Endothelial cell of umbilical vein (primary cell): ENCODE measurements around the gene ZNF597. TPM values are rescaled to one million over a fixed set of nuclear protein-coding genes. Genes with fewer than 3 reads are reported as not detected.

ENCODE experiments used
- BruUV-seq: library from RNA; stranded (reverse); fragments of 400-500 nt; replicated peaks from 2 replicates; lab custom pipeline; 2021; lab: Mats Ljungman, UMichigan
- CTCF ChIA-PET: fragments of 300-600, 350-600 bp; sonication (Branson Sonifier 250); formaldehyde crosslinking; loops from one replicate; lab custom pipeline; 2021; ENCODE audit warnings: antibody characterized with exemption, inconsistent platforms; lab: Charles Lee
- POLR2A ChIA-PET: fragments of 300-600, 350-600 bp; sonication (Branson Sonifier 250); formaldehyde crosslinking; loops from one replicate; lab custom pipeline; 2021; ENCODE audit warnings: antibody characterized with exemption, inconsistent platforms; lab: Charles Lee
- DNase-seq: peaks from one replicate; pipeline ENCODE4 v3.0.0-alpha.2; 2011; ENCODE audit warnings: low read depth, low spot score
- FAIRE-seq: peaks from 2 replicates; lab custom pipeline; 2011; peaks lifted over from hg19 to GRCh38; lab: Jason Lieb, UNC
- H2AFZ ChIP-seq: 2 replicates; pipeline ENCODE4 v1.6.0; 2012; ENCODE audit warnings: low read depth, low read length, control low read depth, inconsistent platforms
- H3K27ac ChIP-seq: 2 replicates; pipeline ENCODE4 v1.5.1; 2011; ENCODE audit warnings: low read depth, mild to moderate bottlenecking, control low read depth, low read length, moderate library complexity; ENCODE audit not compliant: insufficient read depth
- H3K27me3 ChIP-seq, 2 experiments: 2 replicates each; pipeline versions ENCODE4 v1.6.0 to v1.6.1; 2011; ENCODE audit warnings: low read length in 2 of 2, mixed read lengths in 1 of 2; ENCODE audit not compliant: control insufficient read depth in 2 of 2, insufficient read depth in 2 of 2
- H3K36me3 ChIP-seq, 2 experiments: 2 replicates in 1 of 2; 3 replicates in 1 of 2; pipeline ENCODE4 v1.5.1; 2011; ENCODE audit warnings: low read length in 2 of 2, mild to moderate bottlenecking in 1 of 2, moderate library complexity in 1 of 2; ENCODE audit not compliant: control insufficient read depth in 2 of 2, insufficient read depth in 2 of 2; ENCODE audit errors: extremely low read depth in 1 of 2
- H3K4me1 ChIP-seq: 3 replicates; pipeline ENCODE4 v1.5.1; 2011; ENCODE audit warnings: mild to moderate bottlenecking, low read length; ENCODE audit not compliant: control insufficient read depth, insufficient read depth; ENCODE audit errors: extremely low read depth
- H3K4me2 ChIP-seq: 2 replicates; pipeline ENCODE4 v1.6.1; 2011; ENCODE audit warnings: low read length, control low read depth, mixed read lengths; ENCODE audit not compliant: insufficient read depth
- H3K4me3 ChIP-seq, 3 experiments: fragments of 200-600 bp in 1 of 3; sonication (generic), shearing (Covaris generic) in 1 of 3; replicated peaks in 1 of 3; 2 replicates each; pipeline ENCODE4 v1.5.1; 2011 to 2016; ENCODE audit warnings: control low read depth in 3 of 3, low read length in 3 of 3, mild to moderate bottlenecking in 2 of 3, inconsistent platforms in 1 of 3, low read depth in 1 of 3, moderate library complexity in 1 of 3; ENCODE audit not compliant: insufficient read depth in 1 of 3
- H3K79me2 ChIP-seq: 2 replicates; pipeline ENCODE4 v1.6.0; 2012; ENCODE audit warnings: low read length, inconsistent platforms; ENCODE audit not compliant: control insufficient read depth, insufficient read depth
- H3K9ac ChIP-seq: replicated peaks from 2 replicates; pipeline ENCODE3; 2011; ENCODE audit warnings: low read length, control low read depth; ENCODE audit not compliant: insufficient read depth; ENCODE audit errors: extremely low read depth
- H3K9me1 ChIP-seq: replicated peaks from 3 replicates; pipeline ENCODE4 v1.6.0; 2011; ENCODE audit warnings: mild to moderate bottlenecking, low read length; ENCODE audit not compliant: control insufficient read depth, insufficient read depth; ENCODE audit errors: extremely low read depth
- H3K9me3 ChIP-seq: replicated peaks from 2 replicates; pipeline ENCODE4 v1.5.1; 2012; ENCODE audit warnings: low read length, inconsistent platforms; ENCODE audit not compliant: control insufficient read depth, insufficient read depth
- H4K20me1 ChIP-seq: replicated peaks from 2 replicates; pipeline ENCODE3; 2011; ENCODE audit warnings: mild to moderate bottlenecking, low read length; ENCODE audit not compliant: control insufficient read depth, insufficient read depth; ENCODE audit errors: extremely low read depth
- EZH2 ChIP-seq: IDR thresholded peaks from 2 replicates; pipeline ENCODE4 v1.6.1; 2012; ENCODE audit warnings: borderline replicate concordance, low read depth, mild to moderate bottlenecking, moderate library complexity, low read length, inconsistent platforms; ENCODE audit not compliant: severe bottlenecking
- FOS ChIP-seq: IDR thresholded peaks from 2 replicates; pipeline ENCODE4 v1.6.1; 2011; ENCODE audit warnings: mild to moderate bottlenecking, low read length, moderate library complexity, borderline replicate concordance; ENCODE audit not compliant: insufficient read depth
- GATA2 ChIP-seq: IDR thresholded peaks from 2 replicates; pipeline ENCODE4 v1.7.0; 2011; ENCODE audit warnings: low read depth, mild to moderate bottlenecking, moderate library complexity, mixed read lengths, low read length; ENCODE audit not compliant: insufficient read length, insufficient read depth
- JUN ChIP-seq: IDR thresholded peaks from 2 replicates; pipeline ENCODE4 v1.6.1; 2011; ENCODE audit warnings: borderline replicate concordance, low read depth; ENCODE audit not compliant: insufficient read length, insufficient read depth
- MAX ChIP-seq: IDR thresholded peaks from 2 replicates; pipeline ENCODE4 v1.6.1; 2011; ENCODE audit not compliant: insufficient read depth, insufficient read length
- MYC ChIP-seq: IDR thresholded peaks from one replicate; pipeline ENCODE4 v1.6.1; 2011; ENCODE audit warnings: mild to moderate bottlenecking, low read depth, low read length
- POLR2A ChIP-seq: IDR thresholded peaks from 2 replicates; pipeline ENCODE4 v1.6.1; 2012; ENCODE audit warnings: low read depth, mild to moderate bottlenecking, control low read depth, low read length
- POLR2AphosphoS5 ChIP-seq: IDR thresholded peaks from 2 replicates; pipeline ENCODE4 v1.6.1; 2012; ENCODE audit warnings: low read depth, mild to moderate bottlenecking, control low read depth, low read length, moderate library complexity; ENCODE audit not compliant: insufficient read depth
- dilution Hi-C: fragments of 300-500 bp; cut with MboI; formaldehyde crosslinking; loops from one replicate; pipeline ENCODE4 v1.15.0; 2019; ENCODE audit warnings: low sequenced_read_pairs; ENCODE audit not compliant: extremely low pct_ligation_motif_present
- intact Hi-C: fragments of 100-400 bp; cut with micrococcal nuclease; formaldehyde crosslinking; loops from one replicate; pipeline ENCODE4 v1.10.0; 2022
- polyA plus RNA-seq, 4 experiments: library from polyadenylated mRNA; depleted of rRNA in 3 of 4; stranded (reverse) in 3 of 4; unstranded in 1 of 4; fragments of >200 nt; gene quantifications; 2 replicates each; pipeline versions ENCODE4 v1.2.1 to v1.2.3, GENCODE V29; 2011 to 2012; ENCODE audit warnings: missing spikeins in 1 of 4
- total RNA-seq: library from RNA; stranded (reverse); gene quantifications from 2 replicates; pipeline ENCODE4 v1.2.3, GENCODE V29; 2021
- TF ChIP-seq, protein P1 (sequence below), 2 donors: IDR thresholded peaks; 1 replicate in 1 of 2; 2 replicates in 1 of 2; pipeline ENCODE4 v1.5.1; 2011; ENCODE audit warnings: low read length in 2 of 2, mild to moderate bottlenecking in 2 of 2, moderate library complexity in 2 of 2, control low read depth in 1 of 2, inconsistent platforms in 1 of 2, low read depth in 1 of 2; ENCODE audit not compliant: insufficient read depth in 1 of 2; ENCODE audit errors: extremely low read depth in 1 of 2

ZNF597 gene
- total and polyA plus RNA-seq, 2 donors (not counting 3 experiments of a cell fraction or from before 2014, with no cell fraction given), result 0.75 to 1.4 TPM

DNA sequence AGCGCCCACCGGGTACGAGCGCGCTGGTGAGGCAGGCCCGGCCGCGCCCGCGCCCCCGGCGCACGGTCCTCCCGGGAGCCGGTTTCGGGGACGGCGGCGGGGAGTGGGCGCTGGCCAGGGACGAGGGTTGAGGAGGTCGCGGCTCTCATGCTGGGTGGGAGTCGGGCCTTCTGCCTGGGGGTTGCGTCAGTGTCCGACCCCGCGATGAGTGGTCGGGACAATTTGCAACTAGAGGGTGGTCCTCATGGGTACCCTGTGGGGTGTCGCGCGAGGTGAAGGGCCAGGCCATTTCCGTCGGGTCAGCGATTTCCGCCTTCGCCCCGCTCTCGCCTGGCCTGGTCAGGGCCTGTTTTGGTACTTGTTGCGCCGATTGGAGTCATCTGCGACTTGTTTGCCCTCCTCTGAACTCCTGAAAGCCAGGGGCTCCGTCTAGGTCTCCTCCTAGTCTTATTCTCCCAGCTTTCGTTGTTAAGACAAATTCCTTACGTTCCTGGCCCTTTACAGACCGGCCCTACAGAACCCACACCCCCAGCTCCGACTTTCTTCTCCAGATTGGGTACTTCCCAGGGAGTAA is 15.1 kb upstream of the ZNF597 start:
- Histone ChIP-seq H2AFZ (peak overlapping the region; percentile 69), H3K4me2 (peak overlapping the region; percentile 97), H3K27me3 (no peaks in the 10 kb centered on the region), H3K9me1 (no peaks in the 10 kb centered on the region), H3K27ac (peak overlapping the region; percentile 50), H3K4me3 (peak overlapping the region; percentile 47 to 76 (median 62)), H3K79me2 (peaks cover 52% of the 10 kb centered on the region), H3K9ac (peak overlapping the region; percentile 85), H3K36me3 (no peaks in the 10 kb centered on the region), H4K20me1 (peaks cover 5% of the 10 kb centered on the region), H3K9me3 (no peaks in the 10 kb centered on the region), H3K4me1 (peaks cover 27% of the 10 kb centered on the region)
- ChIA-PET CTCF (interaction anchor here (0.8 to 1.3 kb wide), 3 partner anchors 42 to 194 kb away, joined by 3 to 4 read pairs (median 3); partner anchors contain the start of gene CLUAP1), POLR2A (no interaction called here)
- dilution Hi-C loops (no loop called here), intact Hi-C loops (loop anchor here (2.0 to 5.0 kb wide), 2 partner anchors 176 to 276 kb away; partner anchors contain the start of gene ZNF263)
- DNase-seq (peak; percentile 37), FAIRE-seq (peak; percentile 76)
- no TSS peak for BruUV-seq
- TF ChIP-seq JUN, result no peak
- TF ChIP-seq MYC, result no peak
- TF ChIP-seq, protein P1, sequence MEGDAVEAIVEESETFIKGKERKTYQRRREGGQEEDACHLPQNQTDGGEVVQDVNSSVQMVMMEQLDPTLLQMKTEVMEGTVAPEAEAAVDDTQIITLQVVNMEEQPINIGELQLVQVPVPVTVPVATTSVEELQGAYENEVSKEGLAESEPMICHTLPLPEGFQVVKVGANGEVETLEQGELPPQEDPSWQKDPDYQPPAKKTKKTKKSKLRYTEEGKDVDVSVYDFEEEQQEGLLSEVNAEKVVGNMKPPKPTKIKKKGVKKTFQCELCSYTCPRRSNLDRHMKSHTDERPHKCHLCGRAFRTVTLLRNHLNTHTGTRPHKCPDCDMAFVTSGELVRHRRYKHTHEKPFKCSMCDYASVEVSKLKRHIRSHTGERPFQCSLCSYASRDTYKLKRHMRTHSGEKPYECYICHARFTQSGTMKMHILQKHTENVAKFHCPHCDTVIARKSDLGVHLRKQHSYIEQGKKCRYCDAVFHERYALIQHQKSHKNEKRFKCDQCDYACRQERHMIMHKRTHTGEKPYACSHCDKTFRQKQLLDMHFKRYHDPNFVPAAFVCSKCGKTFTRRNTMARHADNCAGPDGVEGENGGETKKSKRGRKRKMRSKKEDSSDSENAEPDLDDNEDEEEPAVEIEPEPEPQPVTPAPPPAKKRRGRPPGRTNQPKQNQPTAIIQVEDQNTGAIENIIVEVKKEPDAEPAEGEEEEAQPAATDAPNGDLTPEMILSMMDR (IDR thresholded peaks at IDR 0.05; ENCODE audit: extremely low read depth in 1 of 2, insufficient read depth in 1 of 2, low read depth in 1 of 2, low read length in 2 of 2), result no peak
- no peak for TF ChIP-seq EZH2
- no peak for TF ChIP-seq FOS
- TF ChIP-seq POLR2AphosphoS5, result no peak
- TF ChIP-seq POLR2A, result no peak
- no peak for TF ChIP-seq GATA2
- no peak for TF ChIP-seq MAX
